Endothelial cell of umbilical vein (primary cell): Measurements from ENCODE around the gene STH.

Experiments used
- CTCF ChIP-seq, 2 donors: IDR thresholded peaks; 1 replicate in 1 of 2; 2 replicates in 1 of 2; pipeline ENCODE4 v1.5.1; 2011; ENCODE audit warnings: low read length in 2 of 2, mild to moderate bottlenecking in 2 of 2, moderate library complexity in 2 of 2, control low read depth in 1 of 2, inconsistent platforms in 1 of 2, low read depth in 1 of 2; ENCODE audit not compliant: insufficient read depth in 1 of 2; ENCODE audit errors: extremely low read depth in 1 of 2
- POLR2A ChIP-seq: IDR thresholded peaks from 2 replicates; pipeline ENCODE4 v1.6.1; 2012; ENCODE audit warnings: low read depth, mild to moderate bottlenecking, control low read depth, low read length

GRCh38 chr17:45973099-45973780, 25.8 kb upstream of the STH start:
- no peak for TF ChIP-seq POLR2A
- no peak for TF ChIP-seq CTCF (IDR thresholded peaks at IDR 0.05; ENCODE audit: extremely low read depth in 1 of 2, insufficient read depth in 1 of 2, low read depth in 1 of 2, low read length in 2 of 2)
